ENCODE measurements around the gene AOC2. TPM values are rescaled to one million over a fixed set of nuclear protein-coding genes. Genes with fewer than 3 reads are reported as not detected.
A peak's percentile ranks its signal among the peaks of the same experiment; 100 is the strongest.

Gene AOC2
- total and polyA plus RNA-seq, 2 of the 13 experiments (the other 11 are each of a cell fraction or from before 2014, with no cell fraction given): 1.2 to 3.3 TPM

- TF ChIP-seq ZNF513 (CRISPR knock-in tag; conservative IDR thresholded peaks at IDR 0.05) (no peak), XRCC5 (optimal IDR thresholded peaks at IDR 0.05; ENCODE audit: low read length) (peak; percentile 71), HOXA3 (CRISPR knock-in tag; IDR thresholded peaks at IDR 0.05) (peak; percentile 76; the same call in 1 of the 2 replicates), ZNF569 (CRISPR knock-in tag; IDR thresholded peaks at IDR 0.05; ENCODE audit: borderline replicate concordance) (no peak), SP140L (CRISPR knock-in tag; IDR thresholded peaks at IDR 0.05; ENCODE audit: borderline replicate concordance) (no peak), FOXP1 (IDR thresholded peaks at IDR 0.05) (no peak), FOXP1 (CRISPR knock-in tag; IDR thresholded peaks at IDR 0.05) (0 out of 2 replicates have a peak, but pooled peaks have one; percentile 30), ZBTB37 (CRISPR knock-in tag; IDR thresholded peaks at IDR 0.05) (no peak), CEBPZ (IDR thresholded peaks at IDR 0.05; ENCODE audit: low read length) (no peak), CEBPB (IDR thresholded peaks at IDR 0.05; ENCODE audit: borderline replicate concordance, low read depth, low read length) (no peak; the same call in 1 of the 2 replicates), BORCS8-MEF2B (CRISPR knock-in tag; IDR thresholded peaks at IDR 0.05) (0 out of 2 replicates have a peak, but pooled peaks have one; percentile 31), THAP7 (CRISPR knock-in tag; IDR thresholded peaks at IDR 0.05) (no peak), IRF1 (CRISPR knock-in tag; IDR thresholded peaks at IDR 0.05; ENCODE audit: low read depth) (no peak; the same call in 1 of the 2 replicates), RCOR2 (CRISPR knock-in tag; IDR thresholded peaks at IDR 0.05) (peak; percentile 66), RELA (CRISPR knock-in tag; IDR thresholded peaks at IDR 0.05) (no peak), ZBTB34 (CRISPR knock-in tag; IDR thresholded peaks at IDR 0.05) (no peak), NPAS2 (CRISPR knock-in tag; IDR thresholded peaks at IDR 0.05; ENCODE audit: borderline replicate concordance) (no peak), MTF2 (CRISPR knock-in tag; IDR thresholded peaks at IDR 0.05; ENCODE audit: borderline replicate concordance) (no peak), SOX6 (IDR thresholded peaks at IDR 0.05) (no peak), SOX6 (CRISPR knock-in tag; IDR thresholded peaks at IDR 0.05) (peak; percentile 82), MXD3 (CRISPR knock-in tag; IDR thresholded peaks at IDR 0.05) (no peak)
These were observed 10.7 kb downstream of the AOC2 start (continued) for GRCh38 chr17:42855048-42855596.

Measured in HepG2 (cell line).